Glutamatergic neuron (in vitro differentiated cells): Measurements from ENCODE around the gene RYR1. TPM values are rescaled to one million over a fixed set of nuclear protein-coding genes. Genes with fewer than 3 reads are reported as not detected.

ENCODE experiments used
- DNase-seq: peaks from one replicate; pipeline ENCODE4 v3.0.0; 2022
- H3K27ac Mint-ChIP-seq: one replicate; pipeline ENCODE4 v1.8.0; 2020; ENCODE audit warnings: mild to moderate bottlenecking, mixed read lengths, inconsistent platforms; ENCODE audit not compliant: unreplicated experiment
- H3K27me3 Mint-ChIP-seq: one replicate; pipeline ENCODE4 v1.8.0; 2020; ENCODE audit warnings: mild to moderate bottlenecking, moderate library complexity, mixed read lengths, inconsistent platforms; ENCODE audit not compliant: unreplicated experiment
- H3K36me3 Mint-ChIP-seq: one replicate; pipeline ENCODE4 v1.8.0; 2020; ENCODE audit warnings: mild to moderate bottlenecking, mixed read lengths, inconsistent platforms; ENCODE audit not compliant: unreplicated experiment
- H3K4me1 Mint-ChIP-seq: one replicate; pipeline ENCODE4 v1.8.0; 2020; ENCODE audit warnings: mild to moderate bottlenecking, low read depth, mixed read lengths, inconsistent platforms; ENCODE audit not compliant: unreplicated experiment
- H3K4me3 Mint-ChIP-seq: one replicate; pipeline ENCODE4 v1.8.0; 2020; ENCODE audit warnings: mild to moderate bottlenecking, mixed read lengths, inconsistent platforms; ENCODE audit not compliant: unreplicated experiment
- H3K9me3 Mint-ChIP-seq: one replicate; pipeline ENCODE4 v1.8.0; 2020; ENCODE audit warnings: mild to moderate bottlenecking, moderate library complexity, mixed read lengths, inconsistent platforms; ENCODE audit not compliant: unreplicated experiment
- total RNA-seq: library from RNA; stranded (reverse); fragmentation: NEBNext Ultra II Directional; extraction: Animal tissue kit (Norgen Biotek cat#: 25700); gene quantifications from one replicate; pipeline ENCODE4 v1.2.1, GENCODE V29; 2021; ENCODE audit not compliant: unreplicated experiment
- TF ChIP-seq, protein P1 (sequence below): fragments of 200-600 bp; sonication (generic); IDR thresholded peaks from one replicate; pipeline ENCODE4 v1.5.0; 2021; ENCODE audit not compliant: partially characterized antibody, unreplicated experiment

RYR1 gene
- total RNA-seq, 1 donor from 2014 or later, result 117 TPM

DNA sequence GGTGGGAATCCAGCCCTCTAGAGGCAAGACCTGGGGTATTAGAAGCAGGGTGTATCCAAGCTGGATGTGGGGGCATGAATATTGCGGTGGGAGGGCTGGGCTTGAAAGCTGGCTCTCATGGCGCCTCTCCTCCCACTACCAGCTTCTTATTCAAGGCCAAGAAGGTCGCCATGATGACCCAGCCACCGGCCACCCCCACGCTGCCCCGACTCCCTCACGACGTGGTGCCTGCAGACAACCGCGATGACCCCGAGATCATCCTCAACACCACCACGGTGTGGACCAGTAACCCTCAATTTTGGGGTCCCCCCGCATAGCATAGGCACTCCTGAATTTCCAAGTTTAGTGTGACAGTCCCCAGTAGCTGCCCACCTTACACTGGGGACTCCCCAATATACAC, 41.7 kb downstream of the RYR1 start:
- TF ChIP-seq, protein P1, sequence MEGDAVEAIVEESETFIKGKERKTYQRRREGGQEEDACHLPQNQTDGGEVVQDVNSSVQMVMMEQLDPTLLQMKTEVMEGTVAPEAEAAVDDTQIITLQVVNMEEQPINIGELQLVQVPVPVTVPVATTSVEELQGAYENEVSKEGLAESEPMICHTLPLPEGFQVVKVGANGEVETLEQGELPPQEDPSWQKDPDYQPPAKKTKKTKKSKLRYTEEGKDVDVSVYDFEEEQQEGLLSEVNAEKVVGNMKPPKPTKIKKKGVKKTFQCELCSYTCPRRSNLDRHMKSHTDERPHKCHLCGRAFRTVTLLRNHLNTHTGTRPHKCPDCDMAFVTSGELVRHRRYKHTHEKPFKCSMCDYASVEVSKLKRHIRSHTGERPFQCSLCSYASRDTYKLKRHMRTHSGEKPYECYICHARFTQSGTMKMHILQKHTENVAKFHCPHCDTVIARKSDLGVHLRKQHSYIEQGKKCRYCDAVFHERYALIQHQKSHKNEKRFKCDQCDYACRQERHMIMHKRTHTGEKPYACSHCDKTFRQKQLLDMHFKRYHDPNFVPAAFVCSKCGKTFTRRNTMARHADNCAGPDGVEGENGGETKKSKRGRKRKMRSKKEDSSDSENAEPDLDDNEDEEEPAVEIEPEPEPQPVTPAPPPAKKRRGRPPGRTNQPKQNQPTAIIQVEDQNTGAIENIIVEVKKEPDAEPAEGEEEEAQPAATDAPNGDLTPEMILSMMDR, result no peak
- Mint-ChIP-seq H3K4me1 (no peaks in the 10 kb centered on the region), H3K4me3 (no peak overlapping the region), H3K36me3 (no peaks in the 10 kb centered on the region), H3K27ac (no peak overlapping the region), H3K9me3 (no peaks in the 10 kb centered on the region), H3K27me3 (peaks cover 3% of the 10 kb centered on the region)
- DNase-seq, result no peak

DNA sequence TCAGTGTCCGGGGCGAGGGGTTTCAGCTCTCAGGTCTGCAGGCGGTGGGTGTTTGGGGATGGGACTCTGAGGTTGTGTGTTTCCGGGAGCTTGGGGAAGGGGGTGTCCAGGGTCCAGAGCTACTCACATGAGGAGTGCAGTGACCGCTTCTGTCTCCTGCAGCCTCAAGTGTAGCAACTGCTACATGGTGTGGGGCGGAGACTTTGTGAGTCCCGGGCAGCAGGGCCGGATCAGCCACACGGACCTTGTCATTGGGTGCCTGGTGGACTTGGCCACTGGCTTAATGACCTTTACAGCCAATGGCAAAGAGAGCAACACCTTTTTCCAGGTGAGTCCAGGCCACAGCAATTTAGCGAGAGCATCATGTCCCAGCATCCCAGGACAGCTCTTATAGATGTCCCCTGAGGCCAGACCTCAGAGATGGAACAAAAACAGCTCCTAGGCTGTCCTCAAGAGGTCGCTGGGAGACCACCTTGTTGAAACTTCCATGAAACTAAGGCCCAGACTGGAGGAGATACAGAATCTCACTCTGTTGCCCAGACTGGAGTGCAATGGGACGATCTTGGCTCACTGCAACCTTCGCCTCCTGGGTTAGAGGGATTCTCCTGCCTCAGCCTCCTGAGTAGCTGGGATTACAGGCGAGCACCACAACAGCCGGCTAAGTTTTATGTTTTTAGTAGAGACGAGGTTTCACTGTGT, 44.9 kb downstream of the RYR1 start:
- no peak for DNase-seq
- Mint-ChIP-seq H3K36me3 (no peaks in the 10 kb centered on the region), H3K9me3 (no peaks in the 10 kb centered on the region), H3K4me1 (no peaks in the 10 kb centered on the region), H3K27me3 (no peaks in the 10 kb centered on the region), H3K4me3 (no peak overlapping the region), H3K27ac (no peak overlapping the region)
- TF ChIP-seq, protein P1, result no peak

DNA sequence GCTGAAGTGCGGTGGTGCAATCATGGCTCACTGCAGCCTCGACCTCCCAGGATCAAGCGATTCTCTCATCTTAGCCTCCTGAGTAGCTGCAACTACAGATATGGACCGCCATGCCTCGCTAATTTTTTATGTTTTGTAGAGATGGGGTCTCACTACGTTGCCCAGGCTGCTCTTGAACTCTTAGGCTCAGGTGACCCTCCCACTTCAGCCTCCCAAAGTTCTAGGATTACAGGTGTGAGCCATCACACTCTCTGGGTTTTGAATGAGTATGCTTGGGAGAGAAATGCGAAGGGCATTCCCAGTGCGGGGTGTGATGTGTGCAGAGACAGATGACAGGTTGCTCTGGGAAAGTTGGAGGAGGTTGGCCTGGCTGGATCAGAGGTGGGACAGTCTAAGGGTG, 49.0 kb downstream of the RYR1 start:
- no peak for DNase-seq
- Mint-ChIP-seq H3K27me3 (peaks cover 5% of the 10 kb centered on the region), H3K9me3 (peaks cover 5% of the 10 kb centered on the region), H3K4me3 (no peak overlapping the region), H3K36me3 (peaks cover 8% of the 10 kb centered on the region), H3K4me1 (no peaks in the 10 kb centered on the region), H3K27ac (no peak overlapping the region)
- TF ChIP-seq, protein P1, result no peak

DNA sequence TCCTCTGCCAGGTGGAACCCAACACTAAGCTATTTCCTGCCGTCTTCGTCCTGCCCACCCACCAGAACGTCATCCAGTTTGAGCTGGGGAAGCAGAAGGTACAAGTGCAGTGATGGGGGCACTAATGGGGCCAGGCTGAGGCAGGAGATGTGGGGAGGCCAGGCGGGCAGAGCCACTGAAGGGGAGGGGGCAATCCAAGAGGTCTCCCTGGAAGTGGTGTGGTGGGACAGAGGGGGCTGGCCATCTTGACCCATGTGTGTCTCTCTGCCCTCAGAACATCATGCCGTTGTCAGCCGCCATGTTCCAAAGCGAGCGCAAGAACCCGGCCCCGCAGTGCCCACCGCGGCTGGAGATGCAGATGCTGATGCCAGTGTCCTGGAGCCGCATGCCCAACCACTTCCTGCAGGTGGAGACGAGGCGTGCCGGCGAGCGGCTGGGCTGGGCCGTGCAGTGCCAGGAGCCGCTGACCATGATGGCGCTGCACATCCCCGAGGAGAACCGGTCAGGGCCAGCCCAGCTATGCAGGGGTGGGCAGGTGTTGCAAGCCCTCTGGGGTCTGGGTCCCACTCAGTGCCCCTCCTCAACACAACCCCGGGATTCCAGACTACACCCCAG, 49.6 kb downstream of the RYR1 start:
- TF ChIP-seq, protein P1, result no peak

DNA sequence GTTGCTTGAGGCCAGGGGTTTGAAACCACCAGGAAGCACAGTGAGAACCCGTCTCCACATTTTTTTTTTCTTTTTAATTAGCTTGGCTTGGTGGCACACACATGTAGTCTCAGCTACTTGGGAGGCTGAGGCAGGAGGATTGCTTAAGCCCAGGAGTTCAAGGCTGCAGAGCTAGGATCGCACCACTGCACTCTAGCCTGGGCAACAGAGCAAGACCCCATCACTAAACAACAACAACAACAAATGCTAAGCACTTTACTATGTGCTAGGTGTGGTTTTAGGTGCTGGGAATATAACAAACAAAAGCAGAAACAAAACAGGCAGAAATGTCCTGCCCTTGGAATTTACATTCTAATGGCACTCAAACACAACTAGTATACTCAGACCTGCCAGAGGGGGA, 51.3 kb downstream of the RYR1 start:
- TF ChIP-seq, protein P1, result no peak
- H3K27me3 Mint-ChIP-seq, result peaks cover 5% of the 10 kb centered on the region
- no peaks in the 10 kb centered on the region for H3K4me1 Mint-ChIP-seq
- peaks cover 5% of the 10 kb centered on the region for H3K9me3 Mint-ChIP-seq
- DNase-seq, result no peak
- no peak overlapping the region for H3K27ac Mint-ChIP-seq
- peaks cover 18% of the 10 kb centered on the region for H3K36me3 Mint-ChIP-seq
- no peak overlapping the region for H3K4me3 Mint-ChIP-seq

More for the DNA sequence above, 49.6 kb downstream of the RYR1 start:
- no peak for DNase-seq
- no peak overlapping the region for H3K27ac Mint-ChIP-seq
- H3K4me1 Mint-ChIP-seq, result no peaks in the 10 kb centered on the region
- no peak overlapping the region for H3K4me3 Mint-ChIP-seq
- peaks cover 5% of the 10 kb centered on the region for H3K27me3 Mint-ChIP-seq
- peaks cover 10% of the 10 kb centered on the region for H3K36me3 Mint-ChIP-seq
- H3K9me3 Mint-ChIP-seq, result peaks cover 5% of the 10 kb centered on the region
